Fibroblast of villous mesenchyme (primary cell): Measurements from ENCODE around the gene SRC. TPM values are rescaled to one million over a fixed set of nuclear protein-coding genes. Genes with fewer than 3 reads are reported as not detected.

Source experiments
- DNase-seq: peaks from one replicate; pipeline ENCODE4 v3.0.0-alpha.2; 2010; ENCODE audit warnings: low read depth
- H3K4me3 ChIP-seq: 2 replicates; pipeline ENCODE4 v1.5.1; 2011; ENCODE audit warnings: low read depth, mild to moderate bottlenecking, low read length
- total RNA-seq: library from RNA; depleted of rRNA; stranded (reverse); fragments of >200 nt; gene quantifications from 2 replicates; pipeline ENCODE4 v1.2.3, GENCODE V29; 2012
- TF ChIP-seq, protein P1 (sequence below): IDR thresholded peaks from 2 replicates; pipeline ENCODE4 v1.5.1; 2012; ENCODE audit warnings: low read depth, mild to moderate bottlenecking, low read length; ENCODE audit not compliant: insufficient read depth

The SRC gene
- total RNA-seq, 1 donor, result 20.3 TPM

DNA sequence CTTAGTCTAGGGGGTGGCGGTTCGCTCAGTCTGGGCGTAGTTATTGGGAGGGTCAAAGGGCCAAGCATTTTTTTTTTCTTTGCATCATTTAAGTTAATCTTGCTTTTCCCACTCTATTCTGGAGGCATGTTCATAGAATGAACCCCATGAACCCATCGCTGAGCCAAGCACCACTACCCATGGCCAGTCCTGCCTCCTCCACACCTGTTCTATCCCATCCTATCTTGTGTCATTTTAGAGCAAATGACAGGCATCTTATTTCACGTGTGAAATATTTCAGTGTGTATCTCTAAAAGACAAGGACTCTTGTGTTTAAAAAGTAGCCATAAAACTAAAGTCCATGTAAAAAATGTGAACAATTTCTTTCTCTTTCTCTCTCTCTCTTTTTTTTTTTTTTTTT lies 13.9 kb downstream of the SRC start:
- no peak for DNase-seq
- H3K4me3 ChIP-seq, result no peak overlapping the region

DNA sequence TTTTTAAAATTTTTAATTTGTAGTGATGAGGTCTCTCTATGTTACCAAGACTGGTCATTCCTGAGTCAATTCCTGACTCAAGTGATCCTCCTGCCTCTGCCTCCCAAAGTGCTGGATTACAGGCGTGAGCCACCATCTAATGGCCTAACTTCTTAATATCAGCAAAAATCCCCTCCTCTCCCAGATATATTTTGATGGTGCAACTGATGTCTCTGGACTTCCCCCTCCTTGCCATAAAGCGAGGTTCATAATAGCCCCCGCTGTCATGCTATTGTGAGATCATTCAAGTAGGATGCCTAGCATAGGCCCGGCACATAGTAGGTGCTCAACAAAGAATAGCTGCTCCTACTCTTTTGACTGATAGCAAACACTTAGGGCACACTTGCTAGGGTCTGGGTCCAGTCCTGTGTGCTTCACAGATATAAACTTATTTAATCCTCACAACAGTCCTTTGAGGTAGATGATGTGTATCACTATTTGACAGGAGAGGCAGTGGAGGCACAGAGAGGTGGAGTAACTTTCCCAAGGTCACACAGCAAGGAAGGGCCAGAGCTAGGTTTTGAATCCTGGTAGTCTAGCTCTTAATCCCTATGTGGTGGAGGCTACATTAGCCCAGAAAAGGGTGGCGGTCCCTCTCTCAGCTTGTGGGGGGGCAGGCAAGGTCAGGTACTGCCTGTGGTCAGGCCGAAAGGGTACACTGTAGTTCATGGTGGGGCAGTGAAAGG lies 14.6 kb downstream of the SRC start:
- no peak for DNase-seq
- TF ChIP-seq, protein P1, sequence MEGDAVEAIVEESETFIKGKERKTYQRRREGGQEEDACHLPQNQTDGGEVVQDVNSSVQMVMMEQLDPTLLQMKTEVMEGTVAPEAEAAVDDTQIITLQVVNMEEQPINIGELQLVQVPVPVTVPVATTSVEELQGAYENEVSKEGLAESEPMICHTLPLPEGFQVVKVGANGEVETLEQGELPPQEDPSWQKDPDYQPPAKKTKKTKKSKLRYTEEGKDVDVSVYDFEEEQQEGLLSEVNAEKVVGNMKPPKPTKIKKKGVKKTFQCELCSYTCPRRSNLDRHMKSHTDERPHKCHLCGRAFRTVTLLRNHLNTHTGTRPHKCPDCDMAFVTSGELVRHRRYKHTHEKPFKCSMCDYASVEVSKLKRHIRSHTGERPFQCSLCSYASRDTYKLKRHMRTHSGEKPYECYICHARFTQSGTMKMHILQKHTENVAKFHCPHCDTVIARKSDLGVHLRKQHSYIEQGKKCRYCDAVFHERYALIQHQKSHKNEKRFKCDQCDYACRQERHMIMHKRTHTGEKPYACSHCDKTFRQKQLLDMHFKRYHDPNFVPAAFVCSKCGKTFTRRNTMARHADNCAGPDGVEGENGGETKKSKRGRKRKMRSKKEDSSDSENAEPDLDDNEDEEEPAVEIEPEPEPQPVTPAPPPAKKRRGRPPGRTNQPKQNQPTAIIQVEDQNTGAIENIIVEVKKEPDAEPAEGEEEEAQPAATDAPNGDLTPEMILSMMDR, result no peak
- no peak overlapping the region for H3K4me3 ChIP-seq

More for the DNA sequence above, 13.9 kb downstream of the SRC start:
- TF ChIP-seq, protein P1, result no peak

DNA sequence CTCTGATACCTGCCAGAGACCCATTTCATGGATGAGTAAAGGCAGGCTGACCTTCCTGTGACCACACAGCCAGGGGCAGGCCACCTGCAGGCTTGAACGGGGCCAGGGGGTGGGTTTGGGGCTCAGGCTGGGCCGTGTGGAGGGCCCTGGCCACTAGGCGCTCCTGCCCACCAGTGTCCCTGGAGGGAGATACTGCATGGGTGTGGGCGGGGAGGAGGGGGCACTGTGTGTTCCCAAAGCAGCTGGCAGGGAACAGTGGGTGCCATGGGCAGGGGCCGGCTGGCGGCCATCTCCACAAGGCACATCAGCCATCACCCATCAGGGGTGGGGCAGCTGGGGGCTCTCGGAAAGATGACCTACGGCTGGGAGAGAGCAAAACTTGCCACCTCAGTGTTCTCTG lies 15.4 kb downstream of the SRC start:
- no peak overlapping the region for H3K4me3 ChIP-seq
- TF ChIP-seq, protein P1, result no peak
- DNase-seq, result no peak

DNA sequence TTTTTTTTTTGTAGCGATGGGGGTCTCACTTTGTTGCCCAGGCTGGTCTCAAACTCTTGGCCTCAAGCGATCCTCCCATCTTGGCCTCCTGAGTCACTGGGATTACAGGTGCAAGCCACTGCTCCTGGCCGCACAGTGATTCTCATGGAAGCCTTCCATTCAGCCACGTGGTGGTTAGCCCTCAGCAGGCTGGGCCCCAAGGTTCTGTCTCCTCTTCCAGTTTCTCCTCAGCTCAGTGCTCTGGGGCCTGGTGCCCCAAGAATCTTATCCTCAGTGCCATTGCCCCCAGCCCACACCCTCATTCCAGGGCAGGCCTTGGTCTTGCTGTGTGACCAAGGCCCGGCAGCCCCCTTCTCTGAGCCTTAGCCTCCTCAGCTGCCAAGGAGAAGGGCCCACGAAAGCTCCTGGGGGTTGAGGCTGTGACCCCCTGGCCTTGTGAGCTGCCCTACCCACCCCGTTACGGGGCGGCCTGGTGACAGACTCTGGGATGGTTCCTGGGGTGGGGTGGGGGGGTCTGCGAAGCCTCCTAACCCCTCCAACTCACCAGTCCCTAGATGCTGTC lies 16.4 kb downstream of the SRC start:
- TF ChIP-seq, protein P1, result no peak

DNA sequence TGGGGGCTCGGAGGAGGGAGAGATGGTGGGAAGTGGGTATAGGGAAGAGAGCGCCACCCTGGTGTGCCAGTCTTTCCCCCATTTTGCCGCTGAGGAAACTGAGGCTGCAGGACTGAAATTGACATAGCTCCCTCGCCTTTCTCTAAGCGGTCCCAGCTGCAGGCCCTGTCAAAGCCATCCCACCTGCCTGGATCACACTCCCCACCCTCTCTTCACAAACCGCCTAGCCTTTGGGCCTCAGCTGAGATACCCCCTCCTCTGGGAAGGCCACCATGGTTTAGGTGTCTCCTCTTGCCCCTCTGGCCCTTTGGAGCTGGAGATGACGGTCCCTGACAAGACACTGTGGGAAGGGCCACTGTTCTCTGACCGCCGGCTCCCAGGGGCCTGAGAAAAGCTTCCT lies 16.9 kb downstream of the SRC start:
- no peak for DNase-seq
- TF ChIP-seq, protein P1, result no peak
- no peak overlapping the region for H3K4me3 ChIP-seq

More for the DNA sequence above, 16.4 kb downstream of the SRC start:
- DNase-seq, result no peak
- no peak overlapping the region for H3K4me3 ChIP-seq

DNA sequence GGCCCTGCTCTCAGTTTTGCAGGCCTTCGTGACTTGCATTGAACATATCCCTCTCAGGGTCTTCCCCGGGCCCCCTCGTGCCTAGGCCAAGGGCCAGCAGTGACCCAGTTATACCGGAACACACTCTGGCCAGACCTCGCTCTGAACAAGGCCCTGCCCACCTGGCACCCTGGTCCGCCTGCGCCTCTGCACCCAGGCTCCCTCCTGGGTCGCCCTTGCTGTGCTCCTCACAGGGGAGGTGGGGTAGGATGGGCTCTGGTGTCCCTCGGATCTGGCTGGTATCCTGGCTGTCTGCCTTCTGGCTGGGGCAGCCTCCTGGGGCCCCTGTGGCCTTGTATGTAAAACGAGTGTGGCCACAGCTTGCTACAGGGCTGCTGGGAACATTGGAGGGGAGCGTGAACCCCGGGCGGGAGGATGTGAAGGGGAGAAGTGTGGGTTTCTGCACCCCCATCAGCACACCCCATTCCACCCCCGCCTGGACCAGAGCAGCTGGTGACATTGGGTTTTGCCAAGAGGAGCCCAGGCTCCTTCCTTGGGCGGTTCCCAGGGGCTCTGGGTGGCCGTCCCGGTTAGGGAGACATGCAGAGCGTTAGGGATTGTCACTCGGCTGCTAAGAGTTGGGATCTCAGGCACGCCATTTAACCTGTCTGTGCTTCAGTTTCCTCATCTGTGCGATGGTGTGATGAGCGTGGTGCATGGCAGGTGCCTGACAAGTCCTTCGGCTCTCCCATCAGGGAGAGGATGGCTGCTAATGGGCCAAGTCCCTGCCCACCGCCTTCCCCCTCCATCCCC lies 17.5 kb downstream of the SRC start:
- DNase-seq, result no peak
- TF ChIP-seq, protein P1, result no peak
- H3K4me3 ChIP-seq, result no peak overlapping the region
